GM23338 (cell line): Measurements from ENCODE around the gene PCNT.

Source experiments
- CREB1 ChIP-seq: fragments of 250-450 bp; sonication (Bioruptor Pico); IDR thresholded peaks from 2 replicates; pipeline ENCODE4 v1.5.0; 2020; ENCODE audit warnings: low read depth, mild to moderate bottlenecking, moderate library complexity
- EZH2 ChIP-seq: fragments of 200-600 bp; sonication (generic); IDR thresholded peaks from one replicate; pipeline ENCODE4 v1.8.0; 2017; ENCODE audit warnings: antibody characterized with exemption, mild to moderate bottlenecking, low read depth; ENCODE audit not compliant: unreplicated experiment
- EZH2phosphoT487 ChIP-seq: fragments of 200-600 bp; sonication (generic); IDR thresholded peaks from one replicate; pipeline ENCODE4 v1.8.1; 2018; ENCODE audit warnings: antibody characterized with exemption; ENCODE audit not compliant: unreplicated experiment
- JUNB ChIP-seq: IDR thresholded peaks from one replicate; pipeline ENCODE4 v1.6.1; 2016; ENCODE audit warnings: antibody characterized with exemption; ENCODE audit not compliant: unreplicated experiment
- POLR2AphosphoS5 ChIP-seq: IDR thresholded peaks from 2 replicates; pipeline ENCODE4 v1.6.1; 2016; ENCODE audit warnings: antibody characterized with exemption, low read depth
- STAT1 ChIP-seq: IDR thresholded peaks from one replicate; pipeline ENCODE4 v1.6.1; 2016; ENCODE audit warnings: antibody characterized with exemption; ENCODE audit not compliant: unreplicated experiment
- ZNF114 ChIP-seq: fragments of 250-450 bp; sonication (Bioruptor Pico); IDR thresholded peaks from 2 replicates; pipeline ENCODE4 v1.5.0; 2020; ENCODE audit warnings: mild to moderate bottlenecking, moderate library complexity
- ZNF331 ChIP-seq: fragments of 250-450 bp; sonication (Bioruptor Pico); IDR thresholded peaks from 2 replicates; pipeline ENCODE4 v1.5.0; 2020; ENCODE audit warnings: low read depth, mild to moderate bottlenecking, moderate library complexity
- TF ChIP-seq, protein P1 (sequence below), 2 experiments: fragments of 200-600 bp in 1 of 2; sonication (generic) in 1 of 2; conservative IDR thresholded peaks; 2 replicates each; pipeline versions ENCODE4 v1.5.1 to v1.6.1; 2016 to 2017; ENCODE audit warnings: antibody characterized with exemption in 2 of 2, low read depth in 2 of 2, mild to moderate bottlenecking in 2 of 2, moderate library complexity in 1 of 2
- TF ChIP-seq, protein P2 (sequence below): IDR thresholded peaks from one replicate; pipeline ENCODE4 v1.6.1; 2018; ENCODE audit warnings: antibody characterized with exemption; ENCODE audit not compliant: unreplicated experiment
- TF ChIP-seq, protein P3 (sequence below): fragments of 250-450 bp; sonication (Bioruptor Pico); IDR thresholded peaks from 2 replicates; pipeline ENCODE4 v1.5.0; 2020; ENCODE audit warnings: mild to moderate bottlenecking, moderate library complexity
- TF ChIP-seq, protein P4 (sequence below): IDR thresholded peaks from 2 replicates; pipeline ENCODE4 v1.6.1; 2016; ENCODE audit warnings: antibody characterized with exemption

DNA sequence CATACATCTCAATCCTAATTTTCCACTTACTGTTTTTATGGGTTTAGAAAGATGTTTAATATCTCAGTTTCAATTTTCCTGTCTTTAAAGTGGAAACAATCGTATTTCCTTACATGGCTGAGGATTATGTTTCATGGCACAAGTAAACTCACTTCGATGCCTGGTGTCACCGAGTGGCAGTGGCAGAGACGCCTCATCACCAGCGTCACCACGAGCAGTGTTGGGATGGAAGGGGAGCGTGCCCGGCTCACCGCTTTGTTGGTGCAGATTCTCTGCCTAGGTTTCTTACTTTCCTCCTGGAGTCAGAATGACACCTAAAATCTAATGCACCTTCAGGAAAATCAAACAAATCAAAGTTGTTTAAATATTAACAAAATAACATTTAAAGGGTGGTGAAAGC, 86.6 kb downstream of the PCNT start:
- TF ChIP-seq, protein P1, sequence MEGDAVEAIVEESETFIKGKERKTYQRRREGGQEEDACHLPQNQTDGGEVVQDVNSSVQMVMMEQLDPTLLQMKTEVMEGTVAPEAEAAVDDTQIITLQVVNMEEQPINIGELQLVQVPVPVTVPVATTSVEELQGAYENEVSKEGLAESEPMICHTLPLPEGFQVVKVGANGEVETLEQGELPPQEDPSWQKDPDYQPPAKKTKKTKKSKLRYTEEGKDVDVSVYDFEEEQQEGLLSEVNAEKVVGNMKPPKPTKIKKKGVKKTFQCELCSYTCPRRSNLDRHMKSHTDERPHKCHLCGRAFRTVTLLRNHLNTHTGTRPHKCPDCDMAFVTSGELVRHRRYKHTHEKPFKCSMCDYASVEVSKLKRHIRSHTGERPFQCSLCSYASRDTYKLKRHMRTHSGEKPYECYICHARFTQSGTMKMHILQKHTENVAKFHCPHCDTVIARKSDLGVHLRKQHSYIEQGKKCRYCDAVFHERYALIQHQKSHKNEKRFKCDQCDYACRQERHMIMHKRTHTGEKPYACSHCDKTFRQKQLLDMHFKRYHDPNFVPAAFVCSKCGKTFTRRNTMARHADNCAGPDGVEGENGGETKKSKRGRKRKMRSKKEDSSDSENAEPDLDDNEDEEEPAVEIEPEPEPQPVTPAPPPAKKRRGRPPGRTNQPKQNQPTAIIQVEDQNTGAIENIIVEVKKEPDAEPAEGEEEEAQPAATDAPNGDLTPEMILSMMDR (conservative IDR thresholded peaks at IDR 0.05; ENCODE audit: low read depth in 2 of 2) = no peak
- TF ChIP-seq POLR2AphosphoS5 (no peak), EZH2phosphoT487 (no peak), EZH2 (no peak), STAT1 (no peak), ZNF331 (CRISPR knock-in tag) (no peak), CREB1 (CRISPR knock-in tag) (no peak), ZNF114 (CRISPR knock-in tag) (no peak), JUNB (no peak)
- TF ChIP-seq, protein P2, sequence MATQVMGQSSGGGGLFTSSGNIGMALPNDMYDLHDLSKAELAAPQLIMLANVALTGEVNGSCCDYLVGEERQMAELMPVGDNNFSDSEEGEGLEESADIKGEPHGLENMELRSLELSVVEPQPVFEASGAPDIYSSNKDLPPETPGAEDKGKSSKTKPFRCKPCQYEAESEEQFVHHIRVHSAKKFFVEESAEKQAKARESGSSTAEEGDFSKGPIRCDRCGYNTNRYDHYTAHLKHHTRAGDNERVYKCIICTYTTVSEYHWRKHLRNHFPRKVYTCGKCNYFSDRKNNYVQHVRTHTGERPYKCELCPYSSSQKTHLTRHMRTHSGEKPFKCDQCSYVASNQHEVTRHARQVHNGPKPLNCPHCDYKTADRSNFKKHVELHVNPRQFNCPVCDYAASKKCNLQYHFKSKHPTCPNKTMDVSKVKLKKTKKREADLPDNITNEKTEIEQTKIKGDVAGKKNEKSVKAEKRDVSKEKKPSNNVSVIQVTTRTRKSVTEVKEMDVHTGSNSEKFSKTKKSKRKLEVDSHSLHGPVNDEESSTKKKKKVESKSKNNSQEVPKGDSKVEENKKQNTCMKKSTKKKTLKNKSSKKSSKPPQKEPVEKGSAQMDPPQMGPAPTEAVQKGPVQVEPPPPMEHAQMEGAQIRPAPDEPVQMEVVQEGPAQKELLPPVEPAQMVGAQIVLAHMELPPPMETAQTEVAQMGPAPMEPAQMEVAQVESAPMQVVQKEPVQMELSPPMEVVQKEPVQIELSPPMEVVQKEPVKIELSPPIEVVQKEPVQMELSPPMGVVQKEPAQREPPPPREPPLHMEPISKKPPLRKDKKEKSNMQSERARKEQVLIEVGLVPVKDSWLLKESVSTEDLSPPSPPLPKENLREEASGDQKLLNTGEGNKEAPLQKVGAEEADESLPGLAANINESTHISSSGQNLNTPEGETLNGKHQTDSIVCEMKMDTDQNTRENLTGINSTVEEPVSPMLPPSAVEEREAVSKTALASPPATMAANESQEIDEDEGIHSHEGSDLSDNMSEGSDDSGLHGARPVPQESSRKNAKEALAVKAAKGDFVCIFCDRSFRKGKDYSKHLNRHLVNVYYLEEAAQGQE = no peak
- TF ChIP-seq, protein P3, sequence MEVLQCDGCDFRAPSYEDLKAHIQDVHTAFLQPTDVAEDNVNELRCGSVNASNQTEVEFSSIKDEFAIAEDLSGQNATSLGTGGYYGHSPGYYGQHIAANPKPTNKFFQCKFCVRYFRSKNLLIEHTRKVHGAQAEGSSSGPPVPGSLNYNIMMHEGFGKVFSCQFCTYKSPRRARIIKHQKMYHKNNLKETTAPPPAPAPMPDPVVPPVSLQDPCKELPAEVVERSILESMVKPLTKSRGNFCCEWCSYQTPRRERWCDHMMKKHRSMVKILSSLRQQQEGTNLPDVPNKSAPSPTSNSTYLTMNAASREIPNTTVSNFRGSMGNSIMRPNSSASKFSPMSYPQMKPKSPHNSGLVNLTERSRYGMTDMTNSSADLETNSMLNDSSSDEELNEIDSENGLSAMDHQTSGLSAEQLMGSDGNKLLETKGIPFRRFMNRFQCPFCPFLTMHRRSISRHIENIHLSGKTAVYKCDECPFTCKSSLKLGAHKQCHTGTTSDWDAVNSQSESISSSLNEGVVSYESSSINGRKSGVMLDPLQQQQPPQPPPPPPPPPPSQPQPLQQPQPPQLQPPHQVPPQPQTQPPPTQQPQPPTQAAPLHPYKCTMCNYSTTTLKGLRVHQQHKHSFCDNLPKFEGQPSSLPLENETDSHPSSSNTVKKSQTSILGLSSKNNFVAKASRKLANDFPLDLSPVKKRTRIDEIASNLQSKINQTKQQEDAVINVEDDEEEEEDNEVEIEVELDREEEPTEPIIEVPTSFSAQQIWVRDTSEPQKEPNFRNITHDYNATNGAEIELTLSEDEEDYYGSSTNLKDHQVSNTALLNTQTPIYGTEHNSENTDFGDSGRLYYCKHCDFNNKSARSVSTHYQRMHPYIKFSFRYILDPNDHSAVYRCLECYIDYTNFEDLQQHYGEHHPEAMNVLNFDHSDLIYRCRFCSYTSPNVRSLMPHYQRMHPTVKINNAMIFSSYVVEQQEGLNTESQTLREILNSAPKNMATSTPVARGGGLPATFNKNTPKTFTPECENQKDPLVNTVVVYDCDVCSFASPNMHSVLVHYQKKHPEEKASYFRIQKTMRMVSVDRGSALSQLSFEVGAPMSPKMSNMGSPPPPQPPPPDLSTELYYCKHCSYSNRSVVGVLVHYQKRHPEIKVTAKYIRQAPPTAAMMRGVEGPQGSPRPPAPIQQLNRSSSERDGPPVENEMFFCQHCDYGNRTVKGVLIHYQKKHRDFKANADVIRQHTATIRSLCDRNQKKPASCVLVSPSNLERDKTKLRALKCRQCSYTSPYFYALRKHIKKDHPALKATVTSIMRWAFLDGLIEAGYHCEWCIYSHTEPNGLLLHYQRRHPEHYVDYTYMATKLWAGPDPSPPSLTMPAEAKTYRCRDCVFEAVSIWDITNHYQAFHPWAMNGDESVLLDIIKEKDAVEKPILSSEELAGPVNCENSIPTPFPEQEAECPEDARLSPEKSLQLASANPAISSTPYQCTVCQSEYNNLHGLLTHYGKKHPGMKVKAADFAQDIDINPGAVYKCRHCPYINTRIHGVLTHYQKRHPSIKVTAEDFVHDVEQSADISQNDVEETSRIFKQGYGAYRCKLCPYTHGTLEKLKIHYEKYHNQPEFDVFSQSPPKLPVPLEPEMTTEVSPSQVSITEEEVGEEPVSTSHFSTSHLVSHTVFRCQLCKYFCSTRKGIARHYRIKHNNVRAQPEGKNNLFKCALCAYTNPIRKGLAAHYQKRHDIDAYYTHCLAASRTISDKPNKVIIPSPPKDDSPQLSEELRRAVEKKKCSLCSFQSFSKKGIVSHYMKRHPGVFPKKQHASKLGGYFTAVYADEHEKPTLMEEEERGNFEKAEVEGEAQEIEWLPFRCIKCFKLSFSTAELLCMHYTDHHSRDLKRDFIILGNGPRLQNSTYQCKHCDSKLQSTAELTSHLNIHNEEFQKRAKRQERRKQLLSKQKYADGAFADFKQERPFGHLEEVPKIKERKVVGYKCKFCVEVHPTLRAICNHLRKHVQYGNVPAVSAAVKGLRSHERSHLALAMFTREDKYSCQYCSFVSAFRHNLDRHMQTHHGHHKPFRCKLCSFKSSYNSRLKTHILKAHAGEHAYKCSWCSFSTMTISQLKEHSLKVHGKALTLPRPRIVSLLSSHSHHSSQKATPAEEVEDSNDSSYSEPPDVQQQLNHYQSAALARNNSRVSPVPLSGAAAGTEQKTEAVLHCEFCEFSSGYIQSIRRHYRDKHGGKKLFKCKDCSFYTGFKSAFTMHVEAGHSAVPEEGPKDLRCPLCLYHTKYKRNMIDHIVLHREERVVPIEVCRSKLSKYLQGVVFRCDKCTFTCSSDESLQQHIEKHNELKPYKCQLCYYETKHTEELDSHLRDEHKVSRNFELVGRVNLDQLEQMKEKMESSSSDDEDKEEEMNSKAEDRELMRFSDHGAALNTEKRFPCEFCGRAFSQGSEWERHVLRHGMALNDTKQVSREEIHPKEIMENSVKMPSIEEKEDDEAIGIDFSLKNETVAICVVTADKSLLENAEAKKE (CRISPR knock-in tag) = no peak
- TF ChIP-seq, protein P4, sequence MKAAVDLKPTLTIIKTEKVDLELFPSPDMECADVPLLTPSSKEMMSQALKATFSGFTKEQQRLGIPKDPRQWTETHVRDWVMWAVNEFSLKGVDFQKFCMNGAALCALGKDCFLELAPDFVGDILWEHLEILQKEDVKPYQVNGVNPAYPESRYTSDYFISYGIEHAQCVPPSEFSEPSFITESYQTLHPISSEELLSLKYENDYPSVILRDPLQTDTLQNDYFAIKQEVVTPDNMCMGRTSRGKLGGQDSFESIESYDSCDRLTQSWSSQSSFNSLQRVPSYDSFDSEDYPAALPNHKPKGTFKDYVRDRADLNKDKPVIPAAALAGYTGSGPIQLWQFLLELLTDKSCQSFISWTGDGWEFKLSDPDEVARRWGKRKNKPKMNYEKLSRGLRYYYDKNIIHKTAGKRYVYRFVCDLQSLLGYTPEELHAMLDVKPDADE = no peak
